Chondrocyte (in vitro differentiated cells): ENCODE data around the gene TBXAS1. TPM values are rescaled to one million over a fixed set of nuclear protein-coding genes. Genes with fewer than 3 reads are reported as not detected.

Source experiments
- DNase-seq: peaks from one replicate; pipeline ENCODE4 v3.0.0; 2021; ENCODE audit warnings: mixed read lengths, low spot score
- H3K27ac Mint-ChIP-seq: one replicate; pipeline ENCODE4 v1.8.0; 2021; ENCODE audit warnings: mild to moderate bottlenecking, moderate library complexity, mixed read lengths; ENCODE audit not compliant: unreplicated experiment
- H3K27me3 Mint-ChIP-seq: 2 replicates; pipeline ENCODE4 v1.8.0; 2021; ENCODE audit warnings: low read depth, mixed read lengths
- H3K36me3 Mint-ChIP-seq: 2 replicates; pipeline ENCODE4 v1.8.0; 2021; ENCODE audit warnings: low read depth, mixed read lengths
- H3K4me1 Mint-ChIP-seq: 2 replicates; pipeline ENCODE4 v1.8.0; 2021; ENCODE audit warnings: low read depth, mild to moderate bottlenecking, mixed read lengths
- H3K4me3 Mint-ChIP-seq: one replicate; pipeline ENCODE4 v1.8.0; 2021; ENCODE audit warnings: mild to moderate bottlenecking, moderate library complexity, mixed read lengths; ENCODE audit not compliant: unreplicated experiment
- H3K9me3 Mint-ChIP-seq: 2 replicates; pipeline ENCODE4 v1.8.0; 2021; ENCODE audit warnings: low read depth, mixed read lengths
- total RNA-seq: library from RNA; stranded (reverse); gene quantifications from 3 replicates; pipeline ENCODE4 v1.2.1, GENCODE V29; 2021
- TF ChIP-seq, protein P1 (sequence below): fragments of 200-600 bp; sonication (generic); IDR thresholded peaks from 2 replicates; pipeline ENCODE4 v1.5.0; 2021; ENCODE audit warnings: antibody characterized with exemption, mild to moderate bottlenecking, moderate library complexity

The TBXAS1 gene
- total RNA-seq, 1 donor from 2014 or later: 2.4 TPM

DNA sequence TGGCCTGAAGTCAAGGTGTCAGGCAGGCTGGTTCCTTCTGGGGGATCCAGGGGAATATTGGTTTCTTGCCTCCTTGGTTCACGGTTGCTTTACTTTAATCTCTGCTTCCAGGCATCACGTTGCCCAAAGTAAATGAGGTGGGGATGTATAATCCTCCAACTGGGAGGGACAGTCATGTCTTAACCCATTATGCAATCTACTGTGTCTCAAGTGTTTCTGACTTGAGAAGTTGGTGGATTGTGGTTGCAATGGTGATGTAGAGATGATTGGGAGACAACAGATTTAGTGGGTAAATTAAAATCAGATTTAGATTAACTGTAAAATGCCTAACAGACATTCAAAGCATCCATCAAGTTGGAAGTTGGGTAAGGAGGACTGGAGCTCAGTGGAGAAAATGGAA lies 32.7 kb downstream of the TBXAS1 start:
- Mint-ChIP-seq H3K4me1 (no peaks in the 10 kb centered on the region), H3K9me3 (peaks cover 12% of the 10 kb centered on the region), H3K27me3 (peaks cover 11% of the 10 kb centered on the region), H3K27ac (no peak overlapping the region), H3K4me3 (no peak overlapping the region), H3K36me3 (peaks cover 8% of the 10 kb centered on the region)
- DNase-seq: no peak
- TF ChIP-seq, protein P1, sequence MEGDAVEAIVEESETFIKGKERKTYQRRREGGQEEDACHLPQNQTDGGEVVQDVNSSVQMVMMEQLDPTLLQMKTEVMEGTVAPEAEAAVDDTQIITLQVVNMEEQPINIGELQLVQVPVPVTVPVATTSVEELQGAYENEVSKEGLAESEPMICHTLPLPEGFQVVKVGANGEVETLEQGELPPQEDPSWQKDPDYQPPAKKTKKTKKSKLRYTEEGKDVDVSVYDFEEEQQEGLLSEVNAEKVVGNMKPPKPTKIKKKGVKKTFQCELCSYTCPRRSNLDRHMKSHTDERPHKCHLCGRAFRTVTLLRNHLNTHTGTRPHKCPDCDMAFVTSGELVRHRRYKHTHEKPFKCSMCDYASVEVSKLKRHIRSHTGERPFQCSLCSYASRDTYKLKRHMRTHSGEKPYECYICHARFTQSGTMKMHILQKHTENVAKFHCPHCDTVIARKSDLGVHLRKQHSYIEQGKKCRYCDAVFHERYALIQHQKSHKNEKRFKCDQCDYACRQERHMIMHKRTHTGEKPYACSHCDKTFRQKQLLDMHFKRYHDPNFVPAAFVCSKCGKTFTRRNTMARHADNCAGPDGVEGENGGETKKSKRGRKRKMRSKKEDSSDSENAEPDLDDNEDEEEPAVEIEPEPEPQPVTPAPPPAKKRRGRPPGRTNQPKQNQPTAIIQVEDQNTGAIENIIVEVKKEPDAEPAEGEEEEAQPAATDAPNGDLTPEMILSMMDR: no peak

DNA sequence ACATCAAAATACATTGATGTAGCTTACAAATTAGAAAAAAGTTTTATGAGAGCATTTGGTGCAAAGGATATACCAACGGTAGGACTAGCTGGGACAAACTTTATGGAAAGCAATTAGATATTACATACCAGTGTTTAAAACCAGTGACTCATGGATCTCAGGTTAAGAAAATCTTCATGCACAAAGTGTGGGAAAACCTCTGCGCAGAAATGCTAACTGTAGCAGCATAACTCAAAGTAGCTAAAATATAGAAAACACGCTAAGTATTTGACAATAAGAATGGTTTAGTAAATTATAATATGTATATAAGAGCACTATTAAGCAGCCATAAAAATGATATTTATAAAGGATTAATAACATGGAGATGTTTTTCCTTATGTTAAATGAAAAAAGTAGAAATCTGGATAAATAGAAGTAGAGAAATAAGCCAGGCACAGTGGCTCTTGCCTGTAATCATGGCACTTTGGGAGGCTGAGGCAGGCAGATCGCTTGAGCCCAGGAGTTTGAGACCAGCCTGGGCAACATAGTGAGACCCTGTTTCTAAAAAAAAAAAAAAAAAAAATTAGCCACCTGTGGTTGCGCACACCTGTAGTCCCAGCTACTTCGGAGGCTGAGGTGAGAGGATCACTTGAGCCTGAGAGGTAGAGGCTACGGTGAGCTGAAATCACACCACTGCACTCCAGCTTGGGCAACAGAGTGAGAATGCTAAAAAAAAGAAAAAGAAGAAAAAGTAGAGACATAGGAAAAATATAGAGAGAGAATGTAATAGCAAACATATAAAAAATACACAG lies 37.2 kb downstream of the TBXAS1 start:
- DNase-seq: no peak
- H3K36me3 Mint-ChIP-seq: peaks cover 8% of the 10 kb centered on the region
- TF ChIP-seq, protein P1: no peak
- no peak overlapping the region for H3K27ac Mint-ChIP-seq
- peaks cover 12% of the 10 kb centered on the region for H3K9me3 Mint-ChIP-seq
- H3K4me3 Mint-ChIP-seq: no peak overlapping the region
- H3K27me3 Mint-ChIP-seq: peaks cover 11% of the 10 kb centered on the region
- H3K4me1 Mint-ChIP-seq: peaks cover 5% of the 10 kb centered on the region

DNA sequence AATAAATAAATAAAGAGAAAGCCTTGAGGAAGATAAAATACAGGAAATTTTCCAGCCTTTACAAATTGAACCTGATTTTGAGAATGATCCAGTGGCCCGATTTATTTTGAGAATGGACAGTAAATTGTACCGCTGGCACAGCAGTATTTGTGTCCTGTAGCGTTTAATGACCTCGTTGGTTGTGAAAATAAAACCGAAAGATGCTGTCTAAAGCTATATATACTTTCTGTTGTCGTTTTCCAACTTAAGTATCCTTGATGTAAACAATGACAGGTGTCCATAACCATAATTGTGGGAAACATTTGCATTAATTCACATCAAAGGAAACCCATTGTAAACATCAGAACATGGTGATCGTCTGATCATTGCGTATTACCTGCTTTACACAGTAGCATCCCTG lies 38.8 kb downstream of the TBXAS1 start:
- TF ChIP-seq, protein P1: no peak
- peaks cover 12% of the 10 kb centered on the region for H3K9me3 Mint-ChIP-seq
- H3K36me3 Mint-ChIP-seq: peaks cover 3% of the 10 kb centered on the region
- H3K4me1 Mint-ChIP-seq: peaks cover 14% of the 10 kb centered on the region
- DNase-seq: no peak
- peaks cover 2% of the 10 kb centered on the region for H3K27me3 Mint-ChIP-seq
- H3K27ac Mint-ChIP-seq: no peak overlapping the region
- no peak overlapping the region for H3K4me3 Mint-ChIP-seq

DNA sequence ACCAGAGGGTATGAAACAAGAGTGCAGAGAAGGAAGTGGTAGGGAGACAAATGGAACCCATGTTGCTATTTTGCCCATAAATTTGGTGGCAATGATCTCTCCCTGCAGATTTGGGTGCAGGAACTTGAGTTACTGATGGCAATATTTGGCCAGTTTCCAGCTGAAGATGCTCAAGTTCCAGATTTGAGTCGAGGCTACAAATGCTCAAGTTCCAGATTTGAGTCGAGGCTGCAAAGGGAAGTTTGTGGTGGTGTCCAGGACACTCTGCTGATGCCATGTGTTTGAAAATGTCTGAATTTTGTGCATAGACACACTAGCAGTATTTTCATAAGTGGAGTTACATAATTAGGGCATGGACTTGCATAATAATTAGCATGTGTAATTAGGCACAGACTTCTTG lies 40.8 kb downstream of the TBXAS1 start:
- Mint-ChIP-seq H3K4me1 (peaks cover 14% of the 10 kb centered on the region), H3K27ac (no peak overlapping the region), H3K4me3 (no peak overlapping the region), H3K9me3 (no peaks in the 10 kb centered on the region), H3K27me3 (peaks cover under 1% of the 10 kb centered on the region), H3K36me3 (no peaks in the 10 kb centered on the region)
- TF ChIP-seq, protein P1: no peak
- DNase-seq: no peak

DNA sequence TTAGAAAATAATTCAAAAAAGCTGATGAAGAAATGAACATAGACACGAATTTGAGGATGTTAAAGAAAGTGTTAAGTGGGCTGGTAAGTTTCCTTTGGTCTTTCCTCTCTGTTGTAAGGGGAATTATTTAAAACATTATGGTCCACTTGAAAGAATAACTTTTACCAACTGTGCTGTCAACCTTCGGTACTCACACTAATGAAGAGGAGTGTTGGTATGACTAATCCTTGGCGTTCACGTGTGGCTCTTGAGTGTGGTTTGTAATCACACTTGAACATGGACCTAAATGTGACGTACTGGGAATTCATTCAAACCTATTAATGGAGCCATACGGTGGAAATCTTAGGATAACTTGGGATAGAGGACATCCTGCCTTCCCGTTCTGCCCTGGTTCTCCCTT lies 41.3 kb downstream of the TBXAS1 start:
- no peak for DNase-seq
- no peaks in the 10 kb centered on the region for H3K9me3 Mint-ChIP-seq
- TF ChIP-seq, protein P1: no peak
- no peaks in the 10 kb centered on the region for H3K36me3 Mint-ChIP-seq
- no peak overlapping the region for H3K27ac Mint-ChIP-seq
- no peaks in the 10 kb centered on the region for H3K27me3 Mint-ChIP-seq
- H3K4me1 Mint-ChIP-seq: peaks cover 14% of the 10 kb centered on the region
- H3K4me3 Mint-ChIP-seq: no peak overlapping the region
